Effector CD8-positive, alpha-beta T cell (primary cell): ENCODE data around the gene FADD.
"Not testable (repeated sequence)": the region's sequence is repeated elsewhere in the genome, so short reads cannot be mapped to it uniquely, and the experiment has no call there.

Experiments
- DNase-seq: peaks from one replicate; lab custom pipeline; 2025; lab: John Stamatoyannopoulos, UW

Gene FADD

DNA sequence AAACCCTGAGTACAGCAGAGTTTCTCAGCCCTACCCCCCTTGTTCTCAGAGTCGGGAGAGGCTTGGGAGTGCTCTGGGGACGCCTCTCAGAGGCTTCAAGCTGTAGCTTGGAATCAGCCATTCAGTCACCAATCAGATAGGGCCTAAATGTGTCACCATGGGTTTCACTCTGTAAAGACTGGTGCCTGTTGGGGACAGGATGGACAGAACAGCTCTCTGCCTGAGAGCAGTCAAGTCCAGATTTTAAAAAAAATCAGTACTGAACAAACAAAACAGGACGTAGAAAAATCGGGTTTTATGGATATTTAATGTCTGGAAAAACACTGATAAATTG is 1.3 kb downstream of the FADD start:
- no peak for DNase-seq

DNA sequence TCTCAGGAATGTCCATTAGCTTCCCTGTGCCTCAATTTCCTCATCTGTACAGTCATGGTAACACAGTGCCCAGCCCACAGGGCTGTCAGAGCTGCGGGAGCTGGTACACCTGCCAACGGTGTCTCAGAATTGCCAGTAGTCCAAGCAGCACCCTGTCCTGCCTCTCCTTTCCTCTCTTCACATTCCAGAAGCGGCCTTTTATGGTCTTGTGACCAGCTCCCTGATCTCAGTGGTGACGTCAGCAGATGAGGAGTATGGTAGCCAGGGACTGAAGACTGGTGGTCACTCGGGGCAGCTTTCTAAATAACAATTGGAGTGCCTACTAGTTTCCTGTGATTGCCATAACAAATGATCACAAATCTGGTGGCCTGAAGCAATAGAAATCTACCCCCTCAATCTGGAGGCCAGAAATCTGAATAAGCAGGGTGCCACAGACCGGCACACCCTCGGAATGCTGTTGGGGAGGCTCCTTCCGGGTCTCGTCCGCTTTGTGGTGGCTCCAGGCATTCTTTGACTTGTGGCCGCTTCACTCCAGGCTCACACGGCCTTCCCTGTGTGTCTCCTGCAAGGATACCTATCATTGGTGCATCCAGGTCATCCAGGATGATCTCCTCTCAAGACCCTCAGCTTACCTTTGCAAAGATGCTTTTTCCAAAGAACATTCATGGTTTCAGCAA is 2.1 kb downstream of the FADD start:
- DNase-seq: no peak

DNA sequence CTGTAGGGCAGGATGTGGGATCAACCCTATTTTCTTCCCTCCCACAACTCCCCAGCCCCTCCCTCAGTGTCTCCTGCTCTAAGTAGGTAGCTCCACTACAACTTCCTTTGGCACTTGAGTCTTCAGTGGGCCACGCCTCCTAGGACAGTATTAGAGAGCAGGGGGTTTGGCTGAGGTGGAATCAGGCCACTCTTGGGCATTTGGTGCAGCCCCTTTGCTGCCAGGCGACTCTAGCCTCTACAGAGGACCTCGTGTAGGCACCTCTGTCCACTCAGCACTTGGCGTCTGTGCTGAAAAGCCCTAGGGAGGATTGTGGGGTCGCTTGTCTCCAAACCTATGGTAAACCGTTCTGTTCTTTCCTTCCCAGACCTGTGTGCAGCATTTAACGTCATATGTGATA is 2.7 kb downstream of the FADD start:
- no peak for DNase-seq

DNA sequence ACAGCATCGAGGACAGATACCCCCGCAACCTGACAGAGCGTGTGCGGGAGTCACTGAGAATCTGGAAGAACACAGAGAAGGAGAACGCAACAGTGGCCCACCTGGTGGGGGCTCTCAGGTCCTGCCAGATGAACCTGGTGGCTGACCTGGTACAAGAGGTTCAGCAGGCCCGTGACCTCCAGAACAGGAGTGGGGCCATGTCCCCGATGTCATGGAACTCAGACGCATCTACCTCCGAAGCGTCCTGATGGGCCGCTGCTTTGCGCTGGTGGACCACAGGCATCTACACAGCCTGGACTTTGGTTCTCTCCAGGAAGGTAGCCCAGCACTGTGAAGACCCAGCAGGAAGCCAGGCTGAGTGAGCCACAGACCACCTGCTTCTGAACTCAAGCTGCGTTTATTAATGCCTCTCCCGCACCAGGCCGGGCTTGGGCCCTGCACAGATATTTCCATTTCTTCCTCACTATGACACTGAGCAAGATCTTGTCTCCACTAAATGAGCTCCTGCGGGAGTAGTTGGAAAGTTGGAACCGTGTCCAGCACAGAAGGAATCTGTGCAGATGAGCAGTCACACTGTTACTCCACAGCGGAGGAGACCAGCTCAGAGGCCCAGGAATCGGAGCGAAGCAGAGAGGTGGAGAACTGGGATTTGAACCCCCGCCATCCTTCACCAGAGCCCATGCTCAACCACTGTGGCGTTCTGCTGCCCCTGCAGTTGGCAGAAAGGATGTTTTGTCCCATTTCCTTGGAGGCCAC is 3.3 kb downstream of the FADD start:
- no peak for DNase-seq

DNA sequence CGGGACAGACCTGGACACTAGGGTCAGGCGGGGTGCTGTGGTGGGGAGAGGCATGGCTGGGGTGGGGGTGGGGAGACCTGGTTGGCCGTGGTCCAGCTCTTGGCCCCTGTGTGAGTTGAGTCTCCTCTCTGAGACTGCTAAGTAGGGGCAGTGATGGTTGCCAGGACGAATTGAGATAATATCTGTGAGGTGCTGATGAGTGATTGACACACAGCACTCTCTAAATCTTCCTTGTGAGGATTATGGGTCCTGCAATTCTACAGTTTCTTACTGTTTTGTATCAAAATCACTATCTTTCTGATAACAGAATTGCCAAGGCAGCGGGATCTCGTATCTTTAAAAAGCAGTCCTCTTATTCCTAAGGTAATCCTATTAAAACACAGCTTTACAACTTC is 3.9 kb downstream of the FADD start:
- DNase-seq: no peak

DNA sequence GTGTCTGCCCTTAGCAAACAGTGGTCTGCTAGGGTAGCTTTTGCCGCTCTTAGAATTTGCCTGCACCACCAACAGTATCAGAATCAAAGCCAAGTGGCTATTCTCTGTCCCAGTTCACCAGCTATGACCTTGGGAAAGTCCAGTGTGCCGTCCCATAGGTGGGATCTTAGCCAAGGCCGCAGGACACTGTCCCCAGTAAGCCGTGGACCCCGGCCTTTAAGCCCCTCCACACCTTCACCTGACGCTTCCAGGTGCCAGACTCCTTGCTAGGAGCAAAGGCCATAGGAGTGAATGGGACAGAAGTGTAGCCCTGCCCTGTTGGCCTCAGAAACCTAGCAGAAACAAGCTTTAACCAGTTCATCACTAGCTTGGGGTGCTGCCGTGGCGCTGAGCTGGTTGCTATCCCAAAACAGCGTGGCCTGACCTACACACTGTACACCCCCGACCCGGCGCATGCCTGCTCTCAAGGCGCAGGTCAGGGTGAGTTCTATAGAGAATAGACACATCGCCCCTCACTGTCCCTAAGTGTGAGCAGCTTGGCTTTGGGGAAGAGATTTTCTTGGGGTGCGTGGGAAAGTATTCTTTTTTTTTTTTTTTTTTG is 4.5 kb downstream of the FADD start:
- DNase-seq: no peak

DNA sequence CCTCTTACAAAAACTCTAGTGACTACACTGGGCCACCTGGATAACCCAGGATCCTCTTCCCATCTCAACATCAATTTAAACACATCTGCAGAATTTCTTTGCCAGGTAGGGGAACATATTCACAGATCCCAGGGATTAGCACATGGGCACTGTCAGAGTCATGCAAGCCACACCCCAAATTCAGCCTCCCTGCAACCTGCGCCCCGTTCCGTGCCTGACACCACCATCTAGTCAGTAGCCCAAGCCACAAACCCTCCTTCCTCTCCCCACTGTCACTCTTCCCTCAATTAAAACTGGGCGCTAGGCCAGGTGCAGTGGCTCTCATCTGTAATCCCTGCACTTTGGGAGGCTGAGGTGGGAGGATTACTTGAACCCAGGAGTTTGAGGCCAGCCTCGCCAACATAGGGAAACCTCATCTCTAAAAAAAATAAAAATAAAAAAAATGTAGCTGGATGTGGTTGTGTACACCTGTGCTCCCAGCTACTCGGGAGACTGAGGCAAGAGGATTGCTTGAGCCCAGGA is 6.4 kb downstream of the FADD start:
- DNase-seq: no peak

DNA sequence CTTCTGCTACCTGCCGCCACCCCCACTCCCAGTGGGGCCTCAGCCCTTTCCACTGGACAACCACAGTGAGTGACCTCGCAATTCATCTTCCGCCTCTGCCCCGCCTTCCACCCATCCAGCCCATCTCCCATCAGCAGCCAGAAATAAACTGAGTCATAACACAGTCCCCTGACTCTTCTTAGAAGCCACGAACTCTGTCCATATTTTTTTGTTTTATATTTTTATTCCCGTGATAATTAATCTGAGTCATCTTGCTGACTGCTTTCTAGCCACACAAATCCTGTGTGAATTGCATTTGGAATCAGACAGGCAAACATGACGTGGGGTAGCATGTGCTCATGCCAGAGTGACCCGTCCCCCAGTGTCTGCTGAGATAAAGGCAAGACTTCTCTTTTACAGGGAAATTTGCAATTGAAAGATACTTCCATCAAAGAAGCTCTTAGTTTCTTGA is 7.0 kb downstream of the FADD start:
- no peak for DNase-seq

DNA sequence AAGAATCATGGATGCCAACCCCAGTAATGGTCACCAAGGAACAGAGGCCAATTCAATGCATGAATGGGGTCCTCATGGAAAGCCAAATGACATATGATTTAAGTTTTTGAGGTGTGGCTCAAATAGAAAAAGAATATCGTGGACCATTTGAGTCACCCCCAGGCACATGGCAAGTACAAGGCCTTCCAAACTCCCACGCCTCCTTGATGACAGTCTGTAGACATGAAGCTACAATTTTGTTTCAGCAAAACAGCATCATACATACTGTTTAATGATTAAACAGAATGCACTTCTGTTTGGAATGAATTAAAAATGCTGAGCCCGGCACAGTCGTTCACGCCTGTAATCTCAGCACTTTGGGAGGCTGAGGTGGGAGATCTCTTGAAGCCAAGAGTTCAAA is 7.4 kb downstream of the FADD start:
- DNase-seq: no peak

DNA sequence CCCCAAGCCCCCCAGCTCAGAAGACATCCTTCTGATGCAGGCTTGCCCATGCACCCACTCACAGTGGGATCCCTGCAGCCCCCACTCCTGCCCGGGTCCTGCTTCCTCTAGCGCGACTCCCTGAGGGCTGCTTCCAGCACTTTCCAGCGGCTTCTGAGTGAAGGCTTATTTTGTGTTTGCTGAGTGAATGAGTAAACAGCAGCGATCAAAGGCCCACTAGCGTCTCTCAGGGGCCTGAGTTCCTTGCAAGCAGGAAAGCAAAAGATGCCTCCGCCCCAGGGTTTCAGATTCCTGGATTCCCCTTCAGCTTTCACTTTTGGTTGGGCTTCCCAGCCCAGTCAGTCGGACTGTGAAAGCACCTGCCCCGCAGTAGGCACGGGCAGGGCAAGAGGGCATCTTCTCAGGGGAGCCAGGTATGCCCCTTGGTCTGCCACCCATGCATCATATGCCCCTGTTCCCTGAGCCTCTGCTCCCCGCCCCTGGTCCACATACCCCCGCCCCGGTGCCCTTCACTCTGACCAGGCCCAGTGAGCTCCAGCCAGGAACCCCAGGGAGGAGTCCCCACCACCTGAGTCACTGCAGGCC is 9.2 kb downstream of the FADD start:
- no peak for DNase-seq

DNA sequence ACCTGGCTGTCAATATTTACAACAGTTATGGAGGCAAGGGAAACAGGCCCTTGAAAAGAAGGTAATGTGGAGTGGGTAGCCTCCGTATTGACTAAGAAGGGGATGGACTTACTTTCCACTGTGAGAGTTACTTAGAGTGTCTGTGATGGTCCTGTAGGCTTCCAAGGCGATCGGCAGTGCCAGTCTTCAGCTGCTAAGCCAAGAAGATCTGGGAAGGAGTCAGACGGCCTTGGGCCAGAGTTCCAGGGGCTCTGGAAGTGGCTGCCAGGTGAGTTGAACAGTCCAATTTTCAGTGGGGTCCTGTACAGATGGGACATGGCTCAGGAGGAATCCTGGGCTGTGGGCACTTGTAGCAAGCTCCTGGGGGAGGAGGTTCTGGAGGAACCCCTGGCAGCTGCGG is 14.3 kb downstream of the FADD start:
- not testable (repeated sequence) for DNase-seq

DNA sequence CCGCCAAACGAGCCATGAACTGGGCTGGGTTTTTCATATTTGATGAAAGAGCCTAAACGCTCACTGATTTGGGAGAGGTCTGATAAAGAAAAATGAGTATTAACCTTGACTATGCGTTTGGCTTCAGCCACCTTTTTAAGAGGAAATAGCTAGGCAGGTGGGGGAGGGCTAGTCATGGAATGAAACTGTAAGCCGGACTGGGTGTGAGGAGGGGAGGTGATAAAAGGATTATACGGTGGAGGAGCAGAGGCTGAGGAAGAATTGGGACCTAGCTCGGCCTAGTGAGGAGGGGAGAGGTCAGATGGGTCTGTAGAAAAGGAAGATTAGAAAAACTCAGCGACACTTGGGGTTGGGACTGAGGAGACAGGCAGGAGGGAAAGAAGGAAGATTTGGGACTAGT is 15.0 kb downstream of the FADD start:
- DNase-seq: not testable (repeated sequence)

DNA sequence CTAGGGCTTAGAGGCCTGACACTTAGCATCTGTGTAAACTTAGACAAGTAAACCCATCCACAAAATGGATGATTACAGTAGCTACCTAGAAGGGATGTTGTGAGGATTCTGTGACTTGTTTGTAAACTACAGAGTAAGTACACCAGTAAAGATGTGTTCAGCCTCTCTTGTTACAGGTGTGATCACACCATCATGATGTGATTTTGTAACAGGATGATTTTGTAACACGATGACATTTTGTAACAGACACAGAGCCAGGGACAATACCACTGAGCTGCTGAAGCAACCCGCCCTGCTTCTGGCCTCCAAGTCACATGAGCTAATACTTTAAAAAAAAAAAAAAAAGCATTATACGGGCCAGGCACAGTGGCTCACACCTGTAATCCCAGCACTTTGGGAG is 17.0 kb downstream of the FADD start:
- DNase-seq: no peak

DNA sequence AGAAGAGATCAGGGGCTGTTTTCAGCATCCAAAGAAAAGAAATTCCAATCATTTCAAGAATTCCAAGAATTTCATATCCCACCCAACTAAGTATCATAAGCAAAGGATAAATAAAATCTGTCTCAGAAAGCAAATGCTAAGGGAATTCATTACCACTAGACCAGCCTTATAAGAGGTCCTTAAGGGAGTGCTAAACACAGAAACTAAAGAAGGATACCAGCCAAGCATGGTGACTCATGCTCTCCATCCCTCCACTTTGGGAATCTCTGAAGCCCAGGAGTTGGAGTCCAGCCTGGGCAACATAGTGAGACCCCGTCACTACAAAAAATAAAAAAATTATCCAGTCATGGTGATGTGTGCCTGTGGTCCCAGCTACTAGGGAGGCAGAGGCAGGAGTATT is 17.8 kb downstream of the FADD start:
- DNase-seq: no peak

DNA sequence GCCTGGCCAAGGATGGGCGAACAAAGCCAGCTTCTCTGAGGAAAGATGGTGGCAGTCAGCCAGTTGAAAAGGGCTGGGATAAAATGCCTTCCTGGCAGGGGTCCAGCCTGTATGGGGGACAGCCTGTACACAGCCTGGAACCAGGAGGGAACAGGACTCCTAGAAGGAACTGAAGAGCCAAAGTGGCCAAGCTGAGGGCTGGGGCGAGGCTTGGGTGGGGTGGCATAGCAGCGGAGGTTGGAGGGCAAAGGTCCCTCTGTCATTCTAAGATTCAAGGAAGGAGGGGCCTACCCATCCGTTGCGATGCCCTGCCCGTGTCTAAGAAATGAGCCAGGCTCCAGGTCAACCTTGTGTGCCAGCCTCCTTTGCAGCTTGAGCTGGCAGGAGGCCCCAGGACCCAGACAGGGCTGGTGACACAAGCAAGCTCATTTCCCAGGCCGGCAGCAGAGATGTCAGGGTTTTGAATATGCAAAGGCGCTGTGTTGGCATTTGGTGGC is 22.6 kb downstream of the FADD start:
- no peak for DNase-seq

DNA sequence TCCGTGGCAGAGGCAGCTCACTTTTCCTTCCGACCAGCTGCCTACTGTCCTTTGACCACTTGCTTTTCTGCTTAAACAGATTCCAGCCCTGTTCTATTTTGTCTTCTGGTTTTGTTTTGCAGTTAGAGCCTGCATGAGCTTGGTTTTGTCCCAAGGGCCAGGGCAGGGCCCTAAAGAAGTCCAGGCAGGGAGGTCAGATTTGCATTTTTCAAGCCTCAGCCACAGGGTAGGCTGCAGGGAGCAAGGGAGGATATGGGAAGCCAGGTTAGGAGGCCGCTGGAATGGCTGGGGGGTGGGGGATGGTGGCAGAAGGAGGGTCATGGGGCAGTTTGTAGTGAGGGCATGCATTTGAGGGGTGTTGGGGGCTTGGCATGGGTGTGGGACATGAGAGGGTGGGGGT is 23.1 kb downstream of the FADD start:
- DNase-seq: no peak

DNA sequence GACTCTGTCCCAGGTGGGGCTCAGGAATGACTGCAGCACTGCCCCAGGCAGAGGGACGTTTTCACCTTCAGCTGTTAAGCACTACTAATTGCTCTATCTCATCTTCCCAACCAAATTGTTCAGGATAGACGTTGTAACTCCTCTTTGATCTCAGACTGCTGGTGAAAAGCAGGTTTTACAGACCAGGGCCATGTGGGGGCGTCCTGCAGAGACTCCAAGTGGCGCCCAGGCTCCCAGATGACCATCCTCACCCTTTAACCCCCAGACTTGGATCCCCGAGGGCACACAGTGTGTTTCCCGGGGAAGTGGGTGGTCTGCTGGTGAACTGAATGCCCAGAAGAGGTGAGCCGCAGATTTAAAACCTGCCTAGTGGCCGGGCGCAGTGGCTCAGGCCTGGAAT is 23.9 kb downstream of the FADD start:
- DNase-seq: no peak

DNA sequence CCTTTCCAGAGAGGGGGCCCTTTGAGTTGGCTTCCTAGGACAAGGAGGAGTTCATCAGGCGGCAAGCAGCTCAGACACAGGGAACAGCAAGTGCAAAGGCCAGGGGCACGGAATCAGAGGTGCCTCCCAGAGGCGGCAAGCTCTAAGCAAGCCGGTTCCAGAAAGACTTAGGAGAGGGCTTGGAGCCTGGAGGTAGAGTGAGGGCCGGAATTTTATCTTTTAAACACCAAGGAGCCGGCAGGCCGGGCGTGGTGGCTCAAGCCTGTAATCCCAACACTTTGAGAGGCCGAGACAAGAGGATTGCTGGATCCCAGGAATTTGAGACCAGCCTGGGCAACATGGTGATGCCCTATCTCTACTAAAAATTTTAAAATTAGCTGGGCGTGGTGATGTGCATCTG is 26.6 kb downstream of the FADD start:
- DNase-seq: no peak

DNA sequence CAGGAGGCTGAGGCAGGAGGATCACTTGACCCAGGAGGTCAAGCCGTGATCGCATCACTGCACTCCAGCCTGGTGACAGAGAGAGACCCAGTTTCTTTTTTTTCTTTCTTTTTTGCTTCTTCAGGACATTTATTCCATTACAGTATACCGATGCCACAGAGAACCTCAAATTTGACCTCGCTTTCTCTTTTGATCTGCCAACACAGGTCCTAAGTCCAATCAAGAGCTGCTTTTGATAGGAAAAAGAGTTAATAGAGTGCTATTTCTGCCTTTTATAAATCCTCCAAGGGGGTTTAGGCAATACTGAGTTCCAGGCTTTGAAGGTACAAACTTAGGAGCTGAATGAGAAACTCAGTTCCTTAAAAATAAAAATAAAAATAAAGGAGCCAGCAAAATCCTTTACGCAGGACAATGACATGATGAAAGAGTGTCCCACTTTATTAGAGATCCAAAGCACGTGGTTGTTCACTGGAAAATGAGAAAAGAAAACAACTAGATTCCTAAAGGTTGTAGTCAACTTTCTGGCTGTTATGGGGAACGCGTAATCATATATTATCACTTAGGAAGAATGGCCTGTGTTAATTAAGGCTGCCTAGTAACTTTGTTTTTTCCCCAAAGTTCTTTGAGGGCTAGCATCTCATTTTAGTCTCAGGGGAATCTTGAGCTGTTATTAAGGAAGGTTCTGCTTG is 27.2 kb downstream of the FADD start:
- DNase-seq: no peak

DNA sequence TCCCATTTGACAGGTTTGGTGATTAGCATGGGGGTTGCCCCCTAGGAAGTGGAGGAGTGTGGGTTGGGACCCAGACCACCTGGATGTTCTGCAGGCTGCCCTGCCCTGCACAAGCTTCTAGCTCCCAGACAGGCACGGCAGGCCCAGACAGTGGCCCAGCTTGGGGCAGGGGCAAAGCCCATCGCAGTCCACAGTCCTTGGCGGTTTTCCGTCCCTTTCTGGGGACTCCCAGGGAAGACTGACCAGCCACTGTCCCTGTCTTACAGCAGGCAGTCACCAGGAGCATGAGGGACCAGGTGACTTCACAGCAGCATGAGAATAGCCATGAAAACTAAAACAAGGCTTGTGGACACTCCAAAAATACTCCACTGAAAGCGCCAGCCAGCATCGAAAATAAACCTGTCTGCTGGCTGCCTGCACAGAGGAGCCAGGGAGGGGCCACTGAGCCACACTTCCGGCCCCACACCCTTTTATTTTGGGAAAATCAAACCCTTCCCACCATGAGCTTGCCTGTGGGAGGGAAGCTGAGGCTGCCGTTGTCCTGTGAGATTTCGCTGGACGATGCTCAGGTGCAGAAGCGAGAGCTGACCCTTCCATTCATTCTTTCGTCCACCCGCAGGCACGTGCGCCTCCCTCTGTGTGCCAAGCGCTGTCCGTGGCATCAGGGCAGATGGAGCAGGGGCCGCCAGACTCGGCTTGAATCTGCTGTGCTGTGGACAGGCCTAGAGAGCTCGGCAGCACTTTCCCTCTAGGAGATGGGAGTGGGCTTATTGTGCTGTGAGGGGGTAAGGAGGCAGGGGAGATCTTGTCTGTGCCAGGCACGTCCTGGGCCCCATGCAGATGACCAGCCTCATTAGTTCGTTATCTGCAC is 28.0 kb downstream of the FADD start:
- DNase-seq: no peak

DNA sequence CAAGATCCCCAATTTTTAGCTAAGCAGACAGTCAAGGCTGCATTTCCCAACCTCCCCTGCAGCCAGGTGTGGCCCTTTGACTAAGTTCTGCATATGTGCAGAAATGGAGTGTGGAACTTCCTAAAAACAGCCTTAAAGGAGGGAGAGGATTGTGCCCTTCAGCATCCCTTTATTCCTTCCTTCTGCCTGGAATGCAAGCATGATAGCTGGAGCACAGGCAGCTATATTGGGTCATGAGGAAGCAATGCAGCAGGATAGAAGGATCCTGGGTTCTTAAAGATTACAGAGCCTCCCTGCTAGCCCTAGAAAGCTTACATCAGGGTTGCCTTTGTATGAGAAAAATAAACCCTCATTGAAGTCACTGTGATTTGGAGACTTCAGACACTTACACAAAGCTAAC is 29.9 kb downstream of the FADD start:
- DNase-seq: no peak
